ENCODE measurements around the gene CCR7.
"Not testable (repeated sequence)": the region's sequence is repeated elsewhere in the genome, so short reads cannot be mapped to it uniquely, and the experiment has no call there.

The CCR7 gene

GRCh38 chr17:40582328-40582901, 17.1 kb upstream of the CCR7 start:
- TF ChIP-seq FOXP2 (optimal IDR thresholded peaks at IDR 0.05; ENCODE audit: control extremely low read depth, extremely low read length, insufficient read depth), result no peak
- TF ChIP-seq EZH2 (IDR thresholded peaks at IDR 0.05), result no peak
- Histone ChIP-seq H3K9ac (ENCODE audit: insufficient read length) (no peak overlapping the region), H3K27ac (no peak overlapping the region), H3K4me3 (no peak overlapping the region), H3K9me3 (ENCODE audit: low read depth, low read length) (no peaks in the 10 kb centered on the region), H3K36me3 (ENCODE audit: insufficient read depth, low read length) (no peaks in the 10 kb centered on the region)
- no peak for DNase-seq (ENCODE audit: low read depth, low spot score)

DNA sequence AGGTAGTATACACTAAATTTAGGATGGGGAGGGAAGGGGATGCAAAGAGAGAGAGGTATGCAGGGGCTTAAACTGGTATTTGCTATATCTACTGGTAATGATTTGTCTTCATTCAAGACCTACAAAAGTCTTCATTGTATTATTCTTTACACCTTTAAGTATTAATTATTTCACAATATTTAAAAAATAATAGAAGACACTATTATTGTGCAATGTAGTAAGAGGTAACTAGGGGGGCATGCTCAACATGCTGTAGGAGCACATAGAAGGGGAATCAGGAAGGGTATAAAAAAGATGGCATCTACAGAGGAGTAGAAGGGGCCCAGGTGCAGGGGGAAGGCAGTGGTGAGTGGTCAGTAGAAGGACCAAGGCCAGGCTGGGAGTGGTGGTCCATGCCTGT, 14.9 kb upstream of the CCR7 start:
- no peak for TF ChIP-seq FOXP2 (optimal IDR thresholded peaks at IDR 0.05; ENCODE audit: control extremely low read depth, extremely low read length, insufficient read depth)
- TF ChIP-seq POLR2AphosphoS5 (IDR thresholded peaks at IDR 0.05; ENCODE audit: borderline replicate concordance, low read depth, low read length), result no peak
- no peak for TF ChIP-seq EZH2 (IDR thresholded peaks at IDR 0.05)
- Histone ChIP-seq H3K9ac (ENCODE audit: insufficient read length) (no peak overlapping the region), H3K27ac (no peak overlapping the region), H3K4me3 (no peak overlapping the region), H3K9me3 (ENCODE audit: low read depth, low read length) (no peaks in the 10 kb centered on the region), H3K36me3 (ENCODE audit: insufficient read depth, low read length) (no peaks in the 10 kb centered on the region)
- DNase-seq (ENCODE audit: low read depth, low spot score), result no peak

- no peak for TF ChIP-seq EZH2 (IDR thresholded peaks at IDR 0.05)
- no peak for TF ChIP-seq FOXP2 (optimal IDR thresholded peaks at IDR 0.05; ENCODE audit: control extremely low read depth, extremely low read length, insufficient read depth)
- TF ChIP-seq POLR2AphosphoS5 (IDR thresholded peaks at IDR 0.05; ENCODE audit: borderline replicate concordance, low read depth, low read length), result no peak
- Histone ChIP-seq H3K9ac (ENCODE audit: insufficient read length) (no peak overlapping the region), H3K36me3 (ENCODE audit: insufficient read depth, low read length) (no peaks in the 10 kb centered on the region), H3K4me3 (no peak overlapping the region), H3K9me3 (ENCODE audit: low read depth, low read length) (no peaks in the 10 kb centered on the region; the same call in 1 of the 2 replicates), H3K27ac (no peak overlapping the region)
- DNase-seq (ENCODE audit: low read depth, low spot score), result no peak
Measured at GRCh38 chr17:40579471-40579870, 14.2 kb upstream of the CCR7 start.

DNA sequence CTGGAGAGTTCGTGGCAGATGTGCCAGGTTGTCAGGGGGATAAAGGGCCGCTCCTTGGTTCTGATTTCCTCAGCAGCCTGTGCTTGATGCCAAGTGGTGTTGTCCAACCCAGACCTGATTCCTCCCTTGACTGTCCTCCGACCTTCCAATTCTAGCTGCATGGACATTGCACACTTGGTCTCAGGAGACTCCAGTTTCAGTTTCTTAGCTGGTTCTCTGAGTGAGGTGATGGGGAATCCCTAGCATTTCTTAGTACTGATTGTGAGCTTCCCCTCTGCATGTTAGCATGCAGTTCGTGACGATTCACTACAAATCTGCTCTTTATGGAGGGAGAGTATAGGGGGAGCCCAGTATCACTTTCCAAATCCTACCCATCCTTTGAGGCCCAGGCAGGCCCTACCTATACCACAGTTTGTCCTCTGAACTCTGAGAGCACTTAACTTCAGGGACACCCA, 12.4 kb upstream of the CCR7 start:
- Histone ChIP-seq H3K9ac (ENCODE audit: insufficient read length) (no peak overlapping the region), H3K9me3 (ENCODE audit: low read depth, low read length) (no peaks in the 10 kb centered on the region; the same call in 1 of the 2 replicates), H3K27ac (no peak overlapping the region), H3K4me3 (no peak overlapping the region), H3K36me3 (ENCODE audit: insufficient read depth, low read length) (no peaks in the 10 kb centered on the region)
- no peak for DNase-seq (ENCODE audit: low read depth, low spot score)
- TF ChIP-seq POLR2AphosphoS5 (IDR thresholded peaks at IDR 0.05; ENCODE audit: borderline replicate concordance, low read depth, low read length) (no peak), EZH2 (IDR thresholded peaks at IDR 0.05) (no peak), FOXP2 (optimal IDR thresholded peaks at IDR 0.05; ENCODE audit: control extremely low read depth, extremely low read length, insufficient read depth) (no peak)

- no peak for DNase-seq (ENCODE audit: low read depth, low spot score)
- Histone ChIP-seq H3K9ac (ENCODE audit: insufficient read length) (no peak overlapping the region), H3K36me3 (ENCODE audit: insufficient read depth, low read length) (no peaks in the 10 kb centered on the region), H3K4me3 (no peak overlapping the region), H3K27ac (no peak overlapping the region), H3K9me3 (ENCODE audit: low read depth, low read length) (no peaks in the 10 kb centered on the region; the same call in 1 of the 2 replicates)
- no peak for TF ChIP-seq FOXP2 (optimal IDR thresholded peaks at IDR 0.05; ENCODE audit: control extremely low read depth, extremely low read length, insufficient read depth)
- TF ChIP-seq EZH2 (IDR thresholded peaks at IDR 0.05), result no peak
- TF ChIP-seq POLR2AphosphoS5 (IDR thresholded peaks at IDR 0.05; ENCODE audit: borderline replicate concordance, low read depth, low read length), result no peak
Measured at GRCh38 chr17:40576113-40576740, 11.0 kb upstream of the CCR7 start.

- DNase-seq (ENCODE audit: low read depth, low spot score), result no peak
- no peak overlapping the region for H3K27ac ChIP-seq
Measured at GRCh38 chr17:40574292-40574691, 9.0 kb upstream of the CCR7 start.

DNA sequence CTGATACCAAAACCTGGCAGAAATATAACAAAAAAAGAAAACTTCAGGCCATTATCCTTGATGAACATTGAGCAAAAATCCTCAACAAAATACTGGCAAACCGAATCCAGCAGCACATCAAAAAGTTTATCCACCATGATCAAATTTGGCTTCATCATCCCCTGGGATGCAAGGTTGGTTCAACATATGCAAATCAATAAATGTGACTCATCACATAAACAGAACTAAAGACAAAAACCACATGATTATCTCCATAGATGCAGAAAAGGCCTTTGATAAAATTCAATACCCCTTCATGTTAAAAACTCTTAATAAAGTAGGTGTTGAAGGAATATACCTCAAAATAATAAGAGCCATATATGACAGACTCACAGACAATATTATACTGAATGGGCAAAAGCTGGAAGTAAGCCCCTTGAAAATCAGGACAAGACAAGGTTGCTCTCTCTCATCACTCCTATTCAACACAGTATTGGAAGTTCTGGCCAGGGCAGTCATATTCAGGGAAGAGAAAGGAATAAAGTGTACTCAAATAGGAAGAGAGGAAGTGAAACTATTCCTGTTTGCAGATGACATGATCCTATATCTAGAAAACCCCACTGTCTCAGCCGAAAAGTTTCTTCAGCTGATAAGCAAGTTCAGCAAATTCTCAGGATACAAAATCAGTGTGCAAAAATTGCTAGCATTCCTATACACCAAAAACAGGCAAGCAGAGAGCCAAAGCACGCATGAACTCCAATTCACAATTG, 7.1 kb upstream of the CCR7 start:
- H3K27ac ChIP-seq; H3K9me3 ChIP-seq (ENCODE audit: low read depth, low read length); H3K9ac ChIP-seq (ENCODE audit: insufficient read length); H3K36me3 ChIP-seq (ENCODE audit: insufficient read depth, low read length); DNase-seq (ENCODE audit: low read depth, low spot score); H3K4me3 ChIP-seq: not testable (repeated sequence)

More at GRCh38 chr17:40574292-40574691, 9.0 kb upstream of the CCR7 start:
- TF ChIP-seq FOXP2 (optimal IDR thresholded peaks at IDR 0.05; ENCODE audit: control extremely low read depth, extremely low read length, insufficient read depth) (no peak), EZH2 (IDR thresholded peaks at IDR 0.05) (no peak), POLR2AphosphoS5 (IDR thresholded peaks at IDR 0.05; ENCODE audit: borderline replicate concordance, low read depth, low read length) (no peak)
- Histone ChIP-seq H3K9ac (ENCODE audit: insufficient read length) (no peak overlapping the region), H3K9me3 (ENCODE audit: low read depth, low read length) (no peaks in the 10 kb centered on the region; the same call in 1 of the 2 replicates), H3K4me3 (no peak overlapping the region), H3K36me3 (ENCODE audit: insufficient read depth, low read length) (no peaks in the 10 kb centered on the region)

DNA sequence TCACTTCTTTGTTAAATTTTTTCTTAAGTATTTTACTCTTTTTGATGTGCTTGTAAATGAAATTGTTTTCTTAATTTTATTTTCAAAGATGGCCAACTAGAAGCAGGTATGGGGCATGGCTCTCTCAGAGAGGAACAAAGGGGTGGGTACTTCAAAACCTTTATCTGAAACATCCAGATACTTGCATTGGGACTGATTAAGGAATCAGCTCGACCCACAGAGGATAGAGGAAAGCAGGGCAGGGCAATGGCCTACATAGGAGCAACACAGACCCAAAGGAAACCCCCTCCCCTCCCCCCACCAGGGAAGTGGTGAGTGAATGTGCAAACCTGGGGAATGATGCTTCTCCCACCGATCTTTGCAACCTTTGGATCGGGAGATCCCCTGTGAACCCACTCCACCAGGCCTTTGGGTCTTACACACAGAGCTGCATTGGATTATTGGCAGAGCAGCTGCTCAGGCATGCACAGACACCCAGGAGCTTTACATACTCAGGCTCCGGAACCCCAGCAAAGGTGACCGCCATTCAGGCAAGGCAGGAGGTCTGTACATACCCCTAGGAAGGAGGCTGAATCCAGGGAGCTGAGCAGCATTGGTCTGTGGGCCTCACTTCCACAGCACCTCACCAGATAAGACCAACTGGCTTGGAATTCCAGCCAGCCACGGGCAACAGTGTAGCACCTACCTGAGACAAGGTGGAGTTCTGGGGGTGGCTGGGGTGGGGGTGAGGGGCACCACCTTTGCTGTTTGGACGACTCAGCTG, 3.0 kb upstream of the CCR7 start:
- no peak overlapping the region for H3K27ac ChIP-seq
- no peak for DNase-seq (ENCODE audit: low read depth, low spot score)
- no peak overlapping the region for H3K9ac ChIP-seq (ENCODE audit: insufficient read length)
- no peaks in the 10 kb centered on the region for H3K9me3 ChIP-seq (ENCODE audit: low read depth, low read length)
- no peaks in the 10 kb centered on the region for H3K36me3 ChIP-seq (ENCODE audit: insufficient read depth, low read length)
- H3K4me3 ChIP-seq, result no peak overlapping the region
- TF ChIP-seq POLR2AphosphoS5 (IDR thresholded peaks at IDR 0.05; ENCODE audit: borderline replicate concordance, low read depth, low read length), result no peak
- no peak for TF ChIP-seq EZH2 (IDR thresholded peaks at IDR 0.05)
- TF ChIP-seq FOXP2 (optimal IDR thresholded peaks at IDR 0.05; ENCODE audit: control extremely low read depth, extremely low read length, insufficient read depth), result no peak

Data from SK-N-MC (cell line).